ENCODE measurements around the gene RIC8B.

RIC8B gene

GRCh38 chr12:106854723-106855122, 80.2 kb downstream of the RIC8B start:
- H3K36me3 ChIP-seq (ENCODE audit: control insufficient read depth in 1 of 2, insufficient read depth in 2 of 2, low read length in 2 of 2) = peaks cover 0 to 20% of the 10 kb centered on the region in 2 donors
- H3K9me3 ChIP-seq (ENCODE audit: control insufficient read depth in 1 of 2, low read length in 2 of 2) = no peaks in the 10 kb centered on the region
- peaks cover 0 to 10% of the 10 kb centered on the region in 2 donors for H3K4me1 ChIP-seq (ENCODE audit: control insufficient read depth in 1 of 2, insufficient read depth in 2 of 2, low read length in 2 of 2)
- no peak overlapping the region for H3K27ac ChIP-seq (ENCODE audit: low read length)
- no peaks in the 10 kb centered on the region for H3K27me3 ChIP-seq (ENCODE audit: low read depth, low read length)
- H3K4me3 ChIP-seq (ENCODE audit: low read depth in 1 of 2, low read length in 2 of 2) = no peak overlapping the region

- Histone ChIP-seq H3K27ac (ENCODE audit: low read length) (no peak overlapping the region), H3K9me3 (ENCODE audit: control insufficient read depth in 1 of 2, low read length in 2 of 2) (no peaks in the 10 kb centered on the region), H3K27me3 (ENCODE audit: low read depth, low read length) (no peaks in the 10 kb centered on the region), H3K4me1 (ENCODE audit: control insufficient read depth in 1 of 2, insufficient read depth in 2 of 2, low read length in 2 of 2) (peaks cover 0 to 10% of the 10 kb centered on the region in 2 donors), H3K36me3 (ENCODE audit: control insufficient read depth in 1 of 2, insufficient read depth in 2 of 2, low read length in 2 of 2) (peaks cover 0 to 22% of the 10 kb centered on the region in 2 donors), H3K4me3 (ENCODE audit: low read depth in 1 of 2, low read length in 2 of 2) (no peak overlapping the region)
Measured at GRCh38 chr12:106855221-106855758, 80.8 kb downstream of the RIC8B start.

DNA sequence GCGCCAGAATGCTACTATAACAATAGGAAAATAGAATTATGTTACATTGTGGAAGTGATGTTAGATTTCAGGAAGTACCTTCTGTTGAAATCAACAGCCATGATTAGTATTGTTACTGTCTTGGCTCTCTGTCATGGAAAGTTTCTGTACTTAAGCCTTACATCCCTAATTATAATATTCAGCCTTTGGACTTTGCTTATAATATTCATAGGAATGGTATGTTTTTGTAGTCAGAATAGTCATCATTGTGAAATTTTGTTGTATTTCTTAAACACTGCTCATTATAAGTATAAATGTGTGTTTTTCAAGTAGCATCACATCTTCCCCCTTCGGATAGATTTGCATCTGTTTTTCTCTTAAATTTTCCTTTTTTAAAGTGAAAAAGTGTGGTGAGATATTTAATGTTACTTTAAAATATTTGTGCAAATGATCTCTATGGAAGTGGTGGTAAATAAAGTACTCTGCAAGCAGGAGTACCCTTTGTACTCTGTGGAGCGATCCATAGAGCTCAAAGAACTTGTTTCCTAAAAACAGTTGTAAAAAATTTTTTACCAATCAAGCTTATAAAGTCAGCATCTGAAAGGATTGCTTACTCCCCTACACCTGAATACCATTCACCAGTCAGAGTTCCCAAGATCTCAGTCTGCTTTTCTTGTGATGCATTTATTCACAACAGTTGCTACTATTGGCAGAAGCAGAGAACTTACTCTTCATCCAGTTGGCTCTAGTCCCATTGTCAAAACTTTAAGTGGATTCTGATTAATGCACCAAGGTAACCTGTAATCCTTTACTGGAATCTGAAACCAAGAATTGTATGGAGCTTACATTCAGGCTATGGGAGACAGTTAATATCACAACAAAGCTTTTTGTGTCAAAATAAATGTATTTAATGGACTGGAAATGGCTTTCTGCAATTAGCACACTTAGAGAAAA, 87.8 kb downstream of the RIC8B start:
- H3K4me1 ChIP-seq (ENCODE audit: control insufficient read depth in 1 of 2, insufficient read depth in 2 of 2, low read length in 2 of 2) = peaks cover 0 to 7% of the 10 kb centered on the region in 2 donors
- H3K4me3 ChIP-seq (ENCODE audit: low read depth in 1 of 2, low read length in 2 of 2) = no peak overlapping the region
- peaks cover 7 to 14% of the 10 kb centered on the region in 2 donors for H3K36me3 ChIP-seq (ENCODE audit: control insufficient read depth in 1 of 2, insufficient read depth in 2 of 2, low read length in 2 of 2)
- H3K9me3 ChIP-seq (ENCODE audit: control insufficient read depth in 1 of 2, low read length in 2 of 2) = no peaks in the 10 kb centered on the region
- no peaks in the 10 kb centered on the region for H3K27me3 ChIP-seq (ENCODE audit: low read depth, low read length)
- no peak overlapping the region for H3K27ac ChIP-seq (ENCODE audit: low read length)

- Histone ChIP-seq H3K4me1 (ENCODE audit: control insufficient read depth in 1 of 2, insufficient read depth in 2 of 2, low read length in 2 of 2) (peaks cover 0 to 7% of the 10 kb centered on the region in 2 donors), H3K27me3 (ENCODE audit: low read depth, low read length) (no peaks in the 10 kb centered on the region), H3K9me3 (ENCODE audit: control insufficient read depth in 1 of 2, low read length in 2 of 2) (no peaks in the 10 kb centered on the region), H3K4me3 (ENCODE audit: low read depth in 1 of 2, low read length in 2 of 2) (no peak overlapping the region), H3K36me3 (ENCODE audit: control insufficient read depth in 1 of 2, insufficient read depth in 2 of 2, low read length in 2 of 2) (peaks cover 7 to 13% of the 10 kb centered on the region in 2 donors), H3K27ac (ENCODE audit: low read length) (no peak overlapping the region)
Measured at GRCh38 chr12:106863189-106863588, 88.7 kb downstream of the RIC8B start.

- no peaks in the 10 kb centered on the region for H3K27me3 ChIP-seq (ENCODE audit: low read depth, low read length)
- no peak overlapping the region for H3K4me3 ChIP-seq (ENCODE audit: low read depth in 1 of 2, low read length in 2 of 2)
- H3K27ac ChIP-seq (ENCODE audit: low read length) = no peak overlapping the region
- peaks cover 7% of the 10 kb centered on the region in 2 donors for H3K36me3 ChIP-seq (ENCODE audit: control insufficient read depth in 1 of 2, insufficient read depth in 2 of 2, low read length in 2 of 2)
- H3K4me1 ChIP-seq (ENCODE audit: control insufficient read depth in 1 of 2, insufficient read depth in 2 of 2, low read length in 2 of 2) = peaks cover 0 to 7% of the 10 kb centered on the region in 2 donors
- no peaks in the 10 kb centered on the region for H3K9me3 ChIP-seq (ENCODE audit: control insufficient read depth in 1 of 2, low read length in 2 of 2)
Measured at GRCh38 chr12:106865683-106866082, 91.2 kb downstream of the RIC8B start.

GRCh38 chr12:106866426-106867080, 92.1 kb downstream of the RIC8B start:
- peaks cover 0 to under 1% of the 10 kb centered on the region in 2 donors for H3K36me3 ChIP-seq (ENCODE audit: control insufficient read depth in 1 of 2, insufficient read depth in 2 of 2, low read length in 2 of 2)
- H3K27me3 ChIP-seq (ENCODE audit: low read depth, low read length) = no peaks in the 10 kb centered on the region
- H3K9me3 ChIP-seq (ENCODE audit: control insufficient read depth in 1 of 2, low read length in 2 of 2) = no peaks in the 10 kb centered on the region
- H3K27ac ChIP-seq (ENCODE audit: low read length) = no peak overlapping the region
- H3K4me3 ChIP-seq (ENCODE audit: low read depth in 1 of 2, low read length in 2 of 2) = no peak overlapping the region
- H3K4me1 ChIP-seq (ENCODE audit: control insufficient read depth in 1 of 2, insufficient read depth in 2 of 2, low read length in 2 of 2) = peaks cover 0 to 7% of the 10 kb centered on the region in 2 donors

DNA sequence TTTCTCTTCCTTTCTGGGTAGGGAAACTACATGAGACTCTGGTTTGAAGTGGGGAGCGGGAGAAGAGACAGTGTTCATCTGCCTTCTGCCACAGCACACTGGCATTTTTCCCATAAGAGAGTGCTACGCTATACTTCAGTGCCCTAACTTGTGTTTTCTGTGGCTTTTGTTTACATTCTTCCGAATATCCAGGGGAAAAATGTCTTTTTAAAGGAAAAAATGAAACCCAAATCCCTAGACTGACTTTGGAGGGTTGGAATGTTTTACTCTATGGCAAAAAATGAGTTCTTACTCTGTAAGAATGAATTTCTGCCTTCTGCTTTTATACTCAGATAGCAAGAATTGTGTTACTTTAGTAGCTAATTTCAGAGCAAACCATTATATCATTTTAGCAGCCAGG, 93.2 kb downstream of the RIC8B start:
- H3K9me3 ChIP-seq (ENCODE audit: control insufficient read depth in 1 of 2, low read length in 2 of 2) = no peaks in the 10 kb centered on the region
- H3K4me3 ChIP-seq (ENCODE audit: low read depth in 1 of 2, low read length in 2 of 2) = no peak overlapping the region
- H3K36me3 ChIP-seq (ENCODE audit: control insufficient read depth in 1 of 2, insufficient read depth in 2 of 2, low read length in 2 of 2) = peaks cover 0 to 4% of the 10 kb centered on the region in 2 donors
- peaks cover 0 to under 1% of the 10 kb centered on the region in 2 donors for H3K4me1 ChIP-seq (ENCODE audit: control insufficient read depth in 1 of 2, insufficient read depth in 2 of 2, low read length in 2 of 2)
- no peaks in the 10 kb centered on the region for H3K27me3 ChIP-seq (ENCODE audit: low read depth, low read length)
- no peak overlapping the region for H3K27ac ChIP-seq (ENCODE audit: low read length)

DNA sequence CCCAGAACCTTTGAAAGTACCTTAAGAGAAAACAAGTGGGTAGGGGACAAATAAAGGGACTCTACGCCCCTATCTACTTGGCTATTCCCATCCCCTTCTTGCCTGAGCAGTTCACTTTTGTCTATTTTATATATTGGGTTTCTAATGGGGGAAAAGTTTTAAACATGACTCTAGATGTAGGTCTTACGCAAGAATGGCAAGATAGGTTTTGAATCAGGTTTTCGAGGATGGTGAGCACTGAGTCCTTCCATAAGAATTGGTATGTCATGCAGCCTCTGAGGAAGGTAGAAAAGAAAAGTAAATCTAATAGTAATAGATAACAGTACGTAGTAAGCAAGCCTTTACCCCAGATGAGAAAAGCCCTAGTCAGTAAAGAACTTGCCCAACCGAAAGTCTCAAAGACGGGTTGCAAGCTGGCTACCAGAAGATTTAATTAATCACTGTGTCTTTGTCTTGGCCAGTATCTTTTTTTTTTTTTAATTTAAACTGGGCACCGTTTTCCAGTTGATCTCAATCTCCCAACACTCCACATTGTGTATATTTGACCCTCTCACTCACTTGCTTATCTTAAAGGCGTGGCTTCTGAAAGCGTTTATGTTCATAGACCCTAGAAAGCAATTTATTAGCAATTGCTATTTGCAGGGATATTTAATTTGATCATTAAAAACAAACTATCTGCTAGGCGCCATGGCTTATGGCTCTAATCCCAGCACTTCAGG, 94.7 kb downstream of the RIC8B start:
- H3K36me3 ChIP-seq (ENCODE audit: control insufficient read depth in 1 of 2, insufficient read depth in 2 of 2, low read length in 2 of 2) = peaks cover 0 to 13% of the 10 kb centered on the region in 2 donors
- H3K27me3 ChIP-seq (ENCODE audit: low read depth, low read length) = no peaks in the 10 kb centered on the region
- no peak overlapping the region for H3K4me3 ChIP-seq (ENCODE audit: low read depth in 1 of 2, low read length in 2 of 2)
- H3K27ac ChIP-seq (ENCODE audit: low read length) = no peak overlapping the region
- no peaks in the 10 kb centered on the region for H3K4me1 ChIP-seq (ENCODE audit: control insufficient read depth in 1 of 2, insufficient read depth in 2 of 2, low read length in 2 of 2)
- no peaks in the 10 kb centered on the region for H3K9me3 ChIP-seq (ENCODE audit: control insufficient read depth in 1 of 2, low read length in 2 of 2)

GRCh38 chr12:106870116-106870515, 95.6 kb downstream of the RIC8B start:
- H3K27me3 ChIP-seq (ENCODE audit: low read depth, low read length) = no peaks in the 10 kb centered on the region
- H3K27ac ChIP-seq (ENCODE audit: low read length) = no peak overlapping the region
- no peak overlapping the region for H3K4me3 ChIP-seq (ENCODE audit: low read depth in 1 of 2, low read length in 2 of 2)
- H3K4me1 ChIP-seq (ENCODE audit: control insufficient read depth in 1 of 2, insufficient read depth in 2 of 2, low read length in 2 of 2) = no peaks in the 10 kb centered on the region
- H3K9me3 ChIP-seq (ENCODE audit: control insufficient read depth in 1 of 2, low read length in 2 of 2) = no peaks in the 10 kb centered on the region
- peaks cover 0 to 13% of the 10 kb centered on the region in 2 donors for H3K36me3 ChIP-seq (ENCODE audit: control insufficient read depth in 1 of 2, insufficient read depth in 2 of 2, low read length in 2 of 2)

DNA sequence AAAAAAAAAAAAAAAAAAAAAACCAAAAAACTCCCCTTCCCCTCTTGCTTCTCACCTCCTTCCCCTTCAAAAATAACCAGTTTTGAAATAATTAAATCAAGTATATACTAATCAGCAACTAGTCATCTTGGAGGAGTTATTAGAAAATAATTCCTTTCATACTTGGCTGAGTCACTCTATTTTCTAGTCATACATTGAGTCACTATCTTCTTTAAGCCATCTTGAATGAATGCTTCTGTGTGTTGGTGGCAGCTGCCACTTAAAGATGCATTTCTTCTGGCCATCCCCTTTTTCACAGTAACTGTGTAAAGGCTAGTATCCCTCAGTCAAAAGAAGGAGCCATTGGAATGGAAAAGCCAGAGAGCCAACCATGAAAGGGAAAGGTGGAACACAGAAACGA, 97.0 kb downstream of the RIC8B start:
- Histone ChIP-seq H3K27me3 (ENCODE audit: low read depth, low read length) (no peaks in the 10 kb centered on the region), H3K4me3 (ENCODE audit: low read depth in 1 of 2, low read length in 2 of 2) (no peak overlapping the region), H3K4me1 (ENCODE audit: control insufficient read depth in 1 of 2, insufficient read depth in 2 of 2, low read length in 2 of 2) (no peaks in the 10 kb centered on the region), H3K27ac (ENCODE audit: low read length) (no peak overlapping the region), H3K9me3 (ENCODE audit: control insufficient read depth in 1 of 2, low read length in 2 of 2) (no peaks in the 10 kb centered on the region), H3K36me3 (ENCODE audit: control insufficient read depth in 1 of 2, insufficient read depth in 2 of 2, low read length in 2 of 2) (peaks cover 0 to 13% of the 10 kb centered on the region in 2 donors)

DNA sequence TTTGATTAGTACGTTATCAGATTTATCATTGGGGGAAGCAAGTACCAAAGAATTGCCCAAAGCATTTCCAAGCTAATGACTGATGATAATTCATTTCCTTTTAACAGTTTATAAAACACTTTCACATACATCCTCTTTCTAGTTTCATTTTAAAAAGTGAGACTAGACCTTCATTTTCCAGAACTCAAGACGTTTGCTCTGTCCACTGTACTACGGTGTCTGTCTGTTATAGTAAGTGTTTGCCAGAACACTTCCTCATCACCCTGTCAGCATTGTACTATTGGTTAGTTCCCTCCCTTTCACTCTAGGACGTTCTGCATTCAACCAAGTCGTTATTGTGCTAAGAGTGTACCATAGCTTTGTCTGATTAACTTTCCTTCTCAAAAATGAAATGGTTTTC, 99.5 kb downstream of the RIC8B start:
- H3K27me3 ChIP-seq (ENCODE audit: low read depth, low read length) = no peaks in the 10 kb centered on the region
- H3K36me3 ChIP-seq (ENCODE audit: control insufficient read depth in 1 of 2, insufficient read depth in 2 of 2, low read length in 2 of 2) = peaks cover 0 to 15% of the 10 kb centered on the region in 2 donors
- H3K27ac ChIP-seq (ENCODE audit: low read length) = no peak overlapping the region
- no peaks in the 10 kb centered on the region for H3K4me1 ChIP-seq (ENCODE audit: control insufficient read depth in 1 of 2, insufficient read depth in 2 of 2, low read length in 2 of 2)
- H3K9me3 ChIP-seq (ENCODE audit: control insufficient read depth in 1 of 2, low read length in 2 of 2) = no peaks in the 10 kb centered on the region
- no peak overlapping the region for H3K4me3 ChIP-seq (ENCODE audit: low read depth in 1 of 2, low read length in 2 of 2)
